Measurements from ENCODE around the gene CEACAM8. TPM values are rescaled to one million over a fixed set of nuclear protein-coding genes. Genes with fewer than 3 reads are reported as not detected.

CEACAM8 gene
- total RNA-seq, 2 donors from 2014 or later: not detected

GRCh38 chr19:42547929-42548328 is 46.8 kb downstream of the CEACAM8 start:
- Mint-ChIP-seq H3K4me3 (no peak overlapping the region), H3K9me3 (peaks cover 34% of the 10 kb centered on the region), H3K4me1 (no peaks in the 10 kb centered on the region), H3K36me3 (ENCODE audit: low read depth) (no peaks in the 10 kb centered on the region), H3K27ac (no peak overlapping the region), H3K27me3 (ENCODE audit: insufficient read depth) (peaks cover 40% of the 10 kb centered on the region)
- DNase-seq: no peak
- Histone ChIP-seq H3K4me3 (ENCODE audit: low read length) (no peak overlapping the region), H3K36me3 (ENCODE audit: control insufficient read depth, insufficient read depth, low read length) (no peaks in the 10 kb centered on the region), H3K9me3 (ENCODE audit: control insufficient read depth, low read length) (peaks cover 12% of the 10 kb centered on the region), H3K4me1 (ENCODE audit: control insufficient read depth, insufficient read depth, low read length) (no peaks in the 10 kb centered on the region), H3K27me3 (ENCODE audit: control insufficient read depth, insufficient read depth, low read length, poor library complexity, severe bottlenecking) (no peaks in the 10 kb centered on the region), H3K27ac (ENCODE audit: low read depth, low read length) (no peak overlapping the region), H3K9ac (ENCODE audit: extremely low read depth, low read length, poor library complexity, severe bottlenecking) (no peak overlapping the region)
- no peak for TF ChIP-seq CTCF (conservative IDR thresholded peaks at IDR 0.05)
- WGBS, 2 experiments (ENCODE audit: insufficient coverage in 1 of 2, insufficient read length in 1 of 2): 49 to 85% methylated on average over 2 of the region's 2 CpGs

- Mint-ChIP-seq H3K27ac (no peak overlapping the region), H3K36me3 (ENCODE audit: low read depth) (no peaks in the 10 kb centered on the region), H3K4me1 (no peaks in the 10 kb centered on the region), H3K9me3 (peaks cover 33% of the 10 kb centered on the region), H3K27me3 (ENCODE audit: insufficient read depth) (peaks cover 40% of the 10 kb centered on the region), H3K4me3 (no peak overlapping the region)
- TF ChIP-seq CTCF (conservative IDR thresholded peaks at IDR 0.05): no peak
- no peak overlapping the region for H3K4me3 ChIP-seq (ENCODE audit: low read length)
- peaks cover 12% of the 10 kb centered on the region for H3K9me3 ChIP-seq (ENCODE audit: control insufficient read depth, low read length)
- DNase-seq: no peak
- no peaks in the 10 kb centered on the region for H3K4me1 ChIP-seq (ENCODE audit: control insufficient read depth, insufficient read depth, low read length)
- H3K36me3 ChIP-seq (ENCODE audit: control insufficient read depth, insufficient read depth, low read length): no peaks in the 10 kb centered on the region
- WGBS, 2 experiments (ENCODE audit: insufficient coverage in 1 of 2, insufficient read length in 1 of 2): 83 to 87% methylated on average over 1 to 4 of the region's 4 CpGs
- no peak overlapping the region for H3K27ac ChIP-seq (ENCODE audit: low read depth, low read length)
- H3K9ac ChIP-seq (ENCODE audit: extremely low read depth, low read length, poor library complexity, severe bottlenecking): no peak overlapping the region
- H3K27me3 ChIP-seq (ENCODE audit: control insufficient read depth, insufficient read depth, low read length, poor library complexity, severe bottlenecking): no peaks in the 10 kb centered on the region
Measured at GRCh38 chr19:42546831-42547500, 47.8 kb downstream of the CEACAM8 start.

GRCh38 chr19:42544146-42544545 is 50.6 kb downstream of the CEACAM8 start:
- Mint-ChIP-seq H3K4me3 (no peak overlapping the region), H3K36me3 (ENCODE audit: low read depth) (no peaks in the 10 kb centered on the region), H3K27ac (no peak overlapping the region), H3K4me1 (peaks cover 12% of the 10 kb centered on the region), H3K9me3 (peaks cover 6% of the 10 kb centered on the region), H3K27me3 (ENCODE audit: insufficient read depth) (peaks cover 29% of the 10 kb centered on the region)
- no peak overlapping the region for H3K4me3 ChIP-seq (ENCODE audit: low read length)
- no peak overlapping the region for H3K27ac ChIP-seq (ENCODE audit: low read depth, low read length)
- H3K27me3 ChIP-seq (ENCODE audit: control insufficient read depth, insufficient read depth, low read length, poor library complexity, severe bottlenecking): no peaks in the 10 kb centered on the region
- peaks cover 4% of the 10 kb centered on the region for H3K9me3 ChIP-seq (ENCODE audit: control insufficient read depth, low read length)
- H3K36me3 ChIP-seq (ENCODE audit: control insufficient read depth, insufficient read depth, low read length): no peaks in the 10 kb centered on the region
- DNase-seq: no peak
- WGBS, 2 experiments (ENCODE audit: insufficient coverage in 1 of 2, insufficient read length in 1 of 2): 83 to 96% methylated on average over 4 of the region's 4 CpGs
- no peak overlapping the region for H3K9ac ChIP-seq (ENCODE audit: extremely low read depth, low read length, poor library complexity, severe bottlenecking)
- TF ChIP-seq CTCF (conservative IDR thresholded peaks at IDR 0.05): no peak
- no peaks in the 10 kb centered on the region for H3K4me1 ChIP-seq (ENCODE audit: control insufficient read depth, insufficient read depth, low read length)

Measured in endodermal cell (in vitro differentiated cells).